HCEC 1CT (cell line): ENCODE data around the gene CALHM4.

Source experiments
- DNase-seq: peaks from one replicate; pipeline ENCODE4 v3.0.0-alpha.2; 2017

The CALHM4 gene

GRCh38 chr6:116542426-116542825 is 11.1 kb upstream of the CALHM4 start:
- peak; percentile 59 for DNase-seq

GRCh38 chr6:116543149-116543548 is 10.4 kb upstream of the CALHM4 start:
- no peak for DNase-seq

- no peak for DNase-seq
Observed at GRCh38 chr6:116545651-116546050, 7.9 kb upstream of the CALHM4 start, which contains the start of gene TRAPPC3L. Gene TRAPPC3L, minus strand, starts transcription at chr6:116545684. Its CDS starts 170 bp downstream, at chr6:116545514.

- DNase-seq, result no peak
Observed at GRCh38 chr6:116547358-116547757, 6.2 kb upstream of the CALHM4 start.

GRCh38 chr6:116550796-116551195 is 2.8 kb upstream of the CALHM4 start:
- DNase-seq, result no peak

- peak; percentile 94 for DNase-seq
Observed at GRCh38 chr6:116556065-116556464, 2.5 kb downstream of the CALHM4 start.

- no peak for DNase-seq
Observed at GRCh38 chr6:116556814-116557415, 3.4 kb downstream of the CALHM4 start.

GRCh38 chr6:116557893-116558292 is 4.3 kb downstream of the CALHM4 start:
- peak; percentile 92 for DNase-seq

GRCh38 chr6:116560130-116560529 is 6.6 kb downstream of the CALHM4 start:
- no peak for DNase-seq

GRCh38 chr6:116561377-116562018 is 7.9 kb downstream of the CALHM4 start:
- DNase-seq, result peak; percentile 63

GRCh38 chr6:116562019-116562403 is 8.5 kb downstream of the CALHM4 start:
- DNase-seq, result no peak

- no peak for DNase-seq
Observed at GRCh38 chr6:116562614-116563013, 9.1 kb downstream of the CALHM4 start.

- DNase-seq, result no peak
Observed at GRCh38 chr6:116563830-116564229, 10.3 kb downstream of the CALHM4 start.

GRCh38 chr6:116564311-116564710 is 10.8 kb downstream of the CALHM4 start:
- no peak for DNase-seq

- no peak for DNase-seq
Observed at GRCh38 chr6:116564921-116565872, 11.6 kb downstream of the CALHM4 start.

- DNase-seq, result no peak
Observed at GRCh38 chr6:116568111-116568510, 14.6 kb downstream of the CALHM4 start.

- DNase-seq, result no peak
Observed at GRCh38 chr6:116568821-116569755, 15.5 kb downstream of the CALHM4 start.

- DNase-seq, result peak; percentile 100
Observed at GRCh38 chr6:116570856-116571682, 17.5 kb downstream of the CALHM4 start, which contains the start of gene RWDD1. Gene RWDD1, plus strand, starts transcription at chr6:116571504. Its CDS starts 79 bp downstream, at chr6:116571583.

GRCh38 chr6:116571683-116572000 is 18.1 kb downstream of the CALHM4 start:
- DNase-seq, result no peak

- DNase-seq, result peak; percentile 37
Observed at GRCh38 chr6:116572162-116572561, 18.6 kb downstream of the CALHM4 start.

- DNase-seq, result no peak
Observed at GRCh38 chr6:116575227-116575626, 21.7 kb downstream of the CALHM4 start.

GRCh38 chr6:116577486-116577885 is 23.9 kb downstream of the CALHM4 start:
- no peak for DNase-seq
